HCT116 (cell line): ENCODE measurements around the gene TTC19. TPM values are rescaled to one million over a fixed set of nuclear protein-coding genes. Genes with fewer than 3 reads are reported as not detected.

Experiments
- ATAC-seq: fragments of 200-7000 bp; cut with Tn5 transposase; 2 replicates; pipeline ENCODE4 v1.9.1; 2020; ENCODE audit warnings: mild to moderate bottlenecking, moderate library complexity
- BruUV-seq: library from RNA; stranded (reverse); fragments of 400-500 nt; replicated peaks from 2 replicates; lab custom pipeline; 2021; lab: Mats Ljungman, UMichigan
- CTCF ChIA-PET: fragments of 300-600 bp; sonication (Branson Sonifier 250); formaldehyde crosslinking; loops from one replicate; lab custom pipeline; 2021; ENCODE audit warnings: antibody characterized with exemption; lab: Charles Lee
- POLR2A ChIA-PET: fragments of 300-600, 350-600 bp; sonication (Branson Sonifier 250); formaldehyde crosslinking; loops from one replicate; lab custom pipeline; 2021; ENCODE audit warnings: antibody characterized with exemption; lab: Charles Lee
- RAD21 ChIA-PET, 2 experiments: fragments of 300-600 bp; sonication (Branson Sonifier 250); formaldehyde crosslinking; loops; one replicate each; lab custom pipeline; 2023; ENCODE audit warnings: low total read pairs in 2 of 2; ENCODE audit not compliant: uncharacterized antibody in 2 of 2, unreplicated experiment in 2 of 2, low non-redundant PET in 1 of 2; lab: Charles Lee
- DNase-seq: peaks from one replicate; pipeline ENCODE4 v3.0.0-alpha.2; 2010; ENCODE audit warnings: low read depth, low spot score
- H2AFZ ChIP-seq: fragments of 200-600 bp; shearing (Covaris generic), sonication (generic); 2 replicates; pipeline ENCODE4 v1.6.1; 2017; ENCODE audit warnings: low read depth, mixed run types, mixed read lengths, antibody characterized with exemption, low read length; ENCODE audit not compliant: poor library complexity, severe bottlenecking
- H3K27ac ChIP-seq: 2 replicates; pipeline ENCODE4 v1.5.1; 2012; ENCODE audit warnings: low read depth, low read length
- H3K27me3 ChIP-seq: fragments of 200-600 bp; sonication (generic); 2 replicates; pipeline ENCODE4 v1.6.1; 2016; ENCODE audit warnings: mixed run types, low read length, mixed read lengths; ENCODE audit not compliant: insufficient read depth
- H3K36me3 ChIP-seq, 2 experiments: fragments of 200-500 bp in 1 of 2; fragments of 200-600 bp in 1 of 2; sonication (Bioruptor generic) in 1 of 2; sonication (generic) in 1 of 2; 2 replicates each; pipeline versions ENCODE4 v1.5.1 to v1.6.1; 2014 to 2016; ENCODE audit warnings: low read length in 2 of 2, inconsistent platforms in 1 of 2, mixed read lengths in 1 of 2, mixed run types in 1 of 2; ENCODE audit not compliant: insufficient read depth in 2 of 2, control insufficient read depth in 1 of 2
- H3K4me1 ChIP-seq, 2 experiments: fragments of 200-600 bp in 1 of 2; sonication (generic) in 1 of 2; 2 replicates each; pipeline versions ENCODE4 v1.5.1 to v1.6.1; 2012 to 2017; ENCODE audit warnings: low read length in 2 of 2, inconsistent platforms in 1 of 2, mild to moderate bottlenecking in 1 of 2, mixed read lengths in 1 of 2, mixed run types in 1 of 2, moderate library complexity in 1 of 2; ENCODE audit not compliant: insufficient read depth in 2 of 2, control insufficient read depth in 1 of 2
- H3K4me2 ChIP-seq: fragments of 200-600 bp; sonication (generic); 2 replicates; pipeline ENCODE4 v1.6.1; 2017; ENCODE audit warnings: mixed run types, low read length, mixed read lengths
- H3K4me3 ChIP-seq, 2 experiments: fragments of 200-600 bp in 1 of 2; sonication (generic) in 1 of 2; replicated peaks in 1 of 2; 2 replicates each; pipeline ENCODE4 v1.5.1; 2011 to 2016; ENCODE audit warnings: low read length in 2 of 2, control low read depth in 1 of 2, low read depth in 1 of 2, mild to moderate bottlenecking in 1 of 2, mixed read lengths in 1 of 2, mixed run types in 1 of 2
- H3K79me2 ChIP-seq: fragments of 200-600 bp; sonication (generic); 2 replicates; pipeline ENCODE4 v1.6.1; 2017; ENCODE audit warnings: mild to moderate bottlenecking, mixed run types, low read length, moderate library complexity, mixed read lengths; ENCODE audit not compliant: insufficient read depth
- H3K9ac ChIP-seq: fragments of 200-600 bp; sonication (generic); 2 replicates; pipeline ENCODE4 v1.6.1; 2016; ENCODE audit warnings: low read length, mixed read lengths
- H3K9me2 ChIP-seq: fragments of 200-600 bp; sonication (generic), shearing (Covaris generic); 2 replicates; pipeline ENCODE4 v1.6.1; 2017; ENCODE audit warnings: mixed run types, mild to moderate bottlenecking, moderate library complexity; ENCODE audit not compliant: insufficient read depth
- H3K9me3 ChIP-seq, 2 experiments: fragments of 200-500 bp in 1 of 2; fragments of 200-600 bp in 1 of 2; sonication (Bioruptor generic) in 1 of 2; sonication (generic) in 1 of 2; 2 replicates each; pipeline ENCODE4 v1.6.1; 2014 to 2017; ENCODE audit warnings: low read length in 2 of 2, mixed read lengths in 2 of 2, inconsistent platforms in 1 of 2, low read depth in 1 of 2, mild to moderate bottlenecking in 1 of 2, mixed run types in 1 of 2, moderate library complexity in 1 of 2; ENCODE audit not compliant: control insufficient read depth in 1 of 2, insufficient read depth in 1 of 2
- H4K20me1 ChIP-seq: fragments of 200-600 bp; sonication (generic), shearing (Covaris generic); 2 replicates; pipeline ENCODE4 v1.6.1; 2017; ENCODE audit warnings: mixed run types, mild to moderate bottlenecking, moderate library complexity; ENCODE audit not compliant: insufficient read depth
- CBX3 ChIP-seq: IDR thresholded peaks from 2 replicates; pipeline ENCODE4 v1.6.1; 2012; ENCODE audit warnings: low read depth
- CEBPB ChIP-seq: IDR thresholded peaks from 2 replicates; pipeline ENCODE4 v1.6.1; 2012; ENCODE audit warnings: low read depth
- ELF1 ChIP-seq: IDR thresholded peaks from 2 replicates; pipeline ENCODE4 v1.6.1; 2012; ENCODE audit warnings: low read depth, borderline replicate concordance
- EZH2 ChIP-seq: fragments of 200-600 bp; sonication (generic); IDR thresholded peaks from 2 replicates; pipeline ENCODE4 v1.6.1; 2017; ENCODE audit warnings: antibody characterized with exemption, mixed run types
- EZH2phosphoT487 ChIP-seq: fragments of 200-600 bp; IDR thresholded peaks from 2 replicates; pipeline ENCODE4 v1.6.1; 2018; ENCODE audit warnings: antibody characterized with exemption, borderline replicate concordance
- FOSL1 ChIP-seq: IDR thresholded peaks from 2 replicates; pipeline ENCODE4 v1.6.1; 2012; ENCODE audit warnings: low read depth
- POLR2A ChIP-seq: IDR thresholded peaks from 2 replicates; pipeline ENCODE4 v1.7.0; 2011; ENCODE audit warnings: borderline replicate concordance; ENCODE audit not compliant: insufficient read depth, insufficient read length; ENCODE audit errors: extremely low read depth
- POLR2AphosphoS5 ChIP-seq: IDR thresholded peaks from 2 replicates; pipeline ENCODE4 v1.6.1; 2011; ENCODE audit warnings: mild to moderate bottlenecking, low read depth, low read length, moderate library complexity
- RAD21 ChIP-seq: IDR thresholded peaks from 2 replicates; pipeline ENCODE4 v1.6.1; 2012; ENCODE audit warnings: low read depth, mild to moderate bottlenecking
- SIN3A ChIP-seq: IDR thresholded peaks from 2 replicates; pipeline ENCODE4 v1.6.1; 2012; ENCODE audit warnings: low read depth
- SRF ChIP-seq: IDR thresholded peaks from 2 replicates; pipeline ENCODE4 v1.6.1; 2012; ENCODE audit warnings: low read depth
- YY1 ChIP-seq: IDR thresholded peaks from 2 replicates; pipeline ENCODE4 v1.6.1; 2011; ENCODE audit warnings: low read length, low read depth, moderate library complexity, mild to moderate bottlenecking; ENCODE audit not compliant: insufficient replicate concordance; ENCODE audit errors: extremely low read depth
- ZBTB33 ChIP-seq: IDR thresholded peaks from 2 replicates; pipeline ENCODE4 v1.6.1; 2011; ENCODE audit warnings: mild to moderate bottlenecking, low read length, moderate library complexity; ENCODE audit not compliant: insufficient replicate concordance; ENCODE audit errors: extremely low read depth
- ZFX ChIP-seq: fragments of 450-650 bp; IDR thresholded peaks from 2 replicates; pipeline ENCODE4 v1.6.1; 2017
- ZNF274 ChIP-seq: fragments of 200-500 bp; sonication (Bioruptor generic); IDR thresholded peaks from 2 replicates; pipeline ENCODE4 v1.6.1; 2014; ENCODE audit warnings: mild to moderate bottlenecking, low read depth, low read length, inconsistent platforms
- intact Hi-C: fragments of 100-400 bp; cut with micrococcal nuclease; formaldehyde crosslinking; loops from 2 replicates; pipeline ENCODE4 v1.10.0; 2022
- total RNA-seq: library from RNA; stranded (reverse); gene quantifications from one replicate; pipeline ENCODE4 v1.2.1, GENCODE V29; 2021; ENCODE audit not compliant: unreplicated experiment
- TF ChIP-seq, protein P1 (sequence below): IDR thresholded peaks from 2 replicates; pipeline ENCODE4 v1.6.1; 2012

The TTC19 gene
- total RNA-seq, 1 experiment from 2014 or later = 61.3 TPM

DNA sequence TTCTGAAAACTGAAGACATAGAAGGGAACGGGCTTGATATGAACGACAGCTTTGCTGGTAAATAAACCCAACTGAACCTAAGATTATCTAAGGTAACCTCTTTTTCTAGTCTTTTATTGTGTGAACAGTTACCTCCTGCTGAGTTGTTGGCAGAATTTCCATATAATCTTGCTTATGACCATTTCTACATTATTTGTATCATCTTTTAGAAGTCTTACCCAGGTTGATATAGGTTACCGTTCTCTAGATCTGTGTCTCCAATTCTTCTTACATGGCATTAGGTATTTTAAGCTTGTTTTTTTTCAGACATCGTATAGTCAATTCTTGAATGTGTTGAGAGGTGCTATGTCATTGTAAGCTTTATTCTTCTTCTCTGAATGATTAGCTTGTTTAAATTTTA, 24.3 kb downstream of the TTC19 start:
- Histone ChIP-seq H3K27me3 (no peaks in the 10 kb centered on the region), H3K4me1 (peaks cover 13 to 31% of the 10 kb centered on the region in 2 experiments), H3K9me2 (no peaks in the 10 kb centered on the region), H3K79me2 (peaks cover 94% of the 10 kb centered on the region), H4K20me1 (peaks cover 46% of the 10 kb centered on the region; the same call in 1 of the 2 replicates), H3K9me3 (no peaks in the 10 kb centered on the region), H3K27ac (no peak overlapping the region), H3K4me2 (no peak overlapping the region), H3K9ac (no peak overlapping the region), H3K36me3 (peaks cover 20 to 66% of the 10 kb centered on the region in 2 experiments; a peak in 3 of 4 replicates), H2AFZ (no peak overlapping the region), H3K4me3 (no peak overlapping the region)
- CTCF ChIA-PET = no interaction called here
- TF ChIP-seq EZH2phosphoT487 (no peak), ZNF274 (no peak), SRF (no peak), FOSL1 (no peak), ZBTB33 (no peak), ZFX (no peak), CEBPB (no peak), ELF1 (no peak), RAD21 (no peak), SIN3A (no peak), YY1 (no peak), POLR2AphosphoS5 (no peak), EZH2 (no peak), POLR2A (no peak), CBX3 (no peak)
- TF ChIP-seq, protein P1, sequence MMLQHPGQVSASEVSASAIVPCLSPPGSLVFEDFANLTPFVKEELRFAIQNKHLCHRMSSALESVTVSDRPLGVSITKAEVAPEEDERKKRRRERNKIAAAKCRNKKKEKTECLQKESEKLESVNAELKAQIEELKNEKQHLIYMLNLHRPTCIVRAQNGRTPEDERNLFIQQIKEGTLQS = no peak
- DNase-seq (no peak), ATAC-seq (no peak)
- POLR2A ChIA-PET = interaction anchor here (1.3 kb wide), 1 partner anchor 24 kb away, joined by 4 read pairs; the partner anchor contains the start of genes TTC19 and ZSWIM7
- intact Hi-C loops = no loop called here
- BruUV-seq = no TSS peak
- RAD21 ChIA-PET = no interaction called here
